Measurements from ENCODE around the gene DDX4. TPM values are rescaled to one million over a fixed set of nuclear protein-coding genes. Genes with fewer than 3 reads are reported as not detected.
A peak's percentile ranks its signal among the peaks of the same experiment; 100 is the strongest.
"Not testable (repeated sequence)": the region's sequence is repeated elsewhere in the genome, so short reads cannot be mapped to it uniquely, and the experiment has no call there.

Gene DDX4
- not detected in 2 replicates for polyA plus RNA-seq (2014; cell fraction: cytosol; rRNA removed)
- polyA plus RNA-seq (2014; cell fraction: nucleus; rRNA removed), result not detected in 2 replicates

GRCh38 chr5:55737793-55738192 lies at the start of gene DDX4:
DDX4 (plus strand) TSS chr5:55738061; CDS start chr5:55738964, 903 bp downstream.
- no peak for DNase-seq (ENCODE audit: low spot score)

GRCh38 chr5:55691265-55692105 lies 46.4 kb upstream of the DDX4 start:
- DNase-seq (ENCODE audit: low spot score), result peak; percentile 34

- DNase-seq (ENCODE audit: low spot score), result no peak
Observed at GRCh38 chr5:55692106-55692417, 45.8 kb upstream of the DDX4 start.

- no peak for DNase-seq (ENCODE audit: low spot score)
Observed at GRCh38 chr5:55692509-55692908, 45.4 kb upstream of the DDX4 start.

- peak; percentile 37 for DNase-seq (ENCODE audit: low spot score)
Observed at GRCh38 chr5:55694152-55694830, 43.6 kb upstream of the DDX4 start.

- DNase-seq (ENCODE audit: low spot score), result not testable (repeated sequence)
Observed at GRCh38 chr5:55696704-55697103, 41.2 kb upstream of the DDX4 start.

GRCh38 chr5:55699041-55699688 lies 38.7 kb upstream of the DDX4 start:
- no peak for DNase-seq (ENCODE audit: low spot score)

GRCh38 chr5:55700745-55701144 lies 37.1 kb upstream of the DDX4 start:
- DNase-seq (ENCODE audit: low spot score), result no peak

- no peak for DNase-seq (ENCODE audit: low spot score)
Observed at GRCh38 chr5:55701462-55702103, 36.3 kb upstream of the DDX4 start.

GRCh38 chr5:55702598-55703345 lies 35.1 kb upstream of the DDX4 start:
- DNase-seq (ENCODE audit: low spot score), result no peak

GRCh38 chr5:55706230-55706629 lies 31.6 kb upstream of the DDX4 start:
- no peak for DNase-seq (ENCODE audit: low spot score)

- no peak for DNase-seq (ENCODE audit: low spot score)
Observed at GRCh38 chr5:55708732-55709131, 29.1 kb upstream of the DDX4 start.

- peak; percentile 3 for DNase-seq (ENCODE audit: low spot score)
Observed at GRCh38 chr5:55711507-55712022, 26.3 kb upstream of the DDX4 start.

- DNase-seq (ENCODE audit: low spot score), result peak; percentile 91
Observed at GRCh38 chr5:55712023-55712859, 25.6 kb upstream of the DDX4 start, which contains the start of gene SLC38A9. SLC38A9 (minus strand) TSS chr5:55712324; CDS start chr5:55697958, 14,366 bp downstream.

- no peak for DNase-seq (ENCODE audit: low spot score)
Observed at GRCh38 chr5:55713871-55714270, 24.0 kb upstream of the DDX4 start.

GRCh38 chr5:55714339-55714738 lies 23.5 kb upstream of the DDX4 start:
- DNase-seq (ENCODE audit: low spot score), result no peak

GRCh38 chr5:55714749-55715148 lies 23.1 kb upstream of the DDX4 start:
- no peak for DNase-seq (ENCODE audit: low spot score)

GRCh38 chr5:55715519-55716078 lies 22.3 kb upstream of the DDX4 start:
- no peak for DNase-seq (ENCODE audit: low spot score)

GRCh38 chr5:55719026-55719425 lies 18.8 kb upstream of the DDX4 start:
- not testable (repeated sequence) for DNase-seq (ENCODE audit: low spot score)

Data from SK-N-DZ (cell line).